NCI-H748 treated with DMSO at 0.1 percent for 48 hours (cell line): ENCODE measurements around the gene HMOX2.

Experiments used
- DNase-seq: peaks from one replicate; lab custom pipeline; 2025; lab: John Stamatoyannopoulos, UW

HMOX2 gene

GRCh38 chr16:4505356-4506147 lies 29.4 kb downstream of the HMOX2 start:
- no peak for DNase-seq

GRCh38 chr16:4506450-4506849 lies 30.3 kb downstream of the HMOX2 start:
- DNase-seq: peak; percentile 6

GRCh38 chr16:4507588-4508345 lies 31.6 kb downstream of the HMOX2 start:
- DNase-seq: no peak

GRCh38 chr16:4508806-4509205 lies 32.6 kb downstream of the HMOX2 start:
- DNase-seq: no peak

GRCh38 chr16:4509420-4509819 lies 33.2 kb downstream of the HMOX2 start:
- no peak for DNase-seq

GRCh38 chr16:4510131-4510530 lies 33.9 kb downstream of the HMOX2 start:
- DNase-seq: no peak

- DNase-seq: no peak
These were observed 34.7 kb downstream of the HMOX2 start for GRCh38 chr16:4510747-4511426.

- no peak for DNase-seq
These were observed 35.4 kb downstream of the HMOX2 start for GRCh38 chr16:4511441-4512082.

GRCh38 chr16:4512473-4512872 lies 36.3 kb downstream of the HMOX2 start:
- DNase-seq: no peak

GRCh38 chr16:4513086-4513860 lies 37.1 kb downstream of the HMOX2 start:
- DNase-seq: no peak

- DNase-seq: no peak
These were observed 37.7 kb downstream of the HMOX2 start for GRCh38 chr16:4513881-4514280.

GRCh38 chr16:4514606-4515005 lies 38.4 kb downstream of the HMOX2 start:
- DNase-seq: no peak

GRCh38 chr16:4515611-4516233 lies 39.5 kb downstream of the HMOX2 start:
- no peak for DNase-seq

- peak; percentile 20 for DNase-seq
These were observed 41.8 kb downstream of the HMOX2 start for GRCh38 chr16:4517812-4518680.

GRCh38 chr16:4519274-4520058 lies 43.3 kb downstream of the HMOX2 start:
- DNase-seq: no peak

- DNase-seq: no peak
These were observed 44.7 kb downstream of the HMOX2 start for GRCh38 chr16:4520913-4521312.

GRCh38 chr16:4522051-4522581 lies 45.9 kb downstream of the HMOX2 start:
- no peak for DNase-seq

GRCh38 chr16:4523686-4524085 lies 47.5 kb downstream of the HMOX2 start:
- no peak for DNase-seq

GRCh38 chr16:4524571-4524970 lies 48.4 kb downstream of the HMOX2 start:
- no peak for DNase-seq
